Heart right ventricle (tissue), 16 donors: ENCODE data around the gene PRKD1. TPM values are rescaled to one million over a fixed set of nuclear protein-coding genes. Genes with fewer than 3 reads are reported as not detected.

Experiments
- ATAC-seq, 8 donors: fragments of 200-7000 bp; cut with Tn5 transposase; one replicate each; pipeline ENCODE4 v1.9.1; 2020; ENCODE audit warnings: mild to moderate bottlenecking in 8 of 8, moderate library complexity in 8 of 8, moderate number of reproducible peaks in 1 of 8
- DNase-seq, 2 donors: peaks; one replicate each; pipeline ENCODE4 v3.0.0-alpha.2; 2020
- H3K27ac ChIP-seq, 10 donors: fragments of 200-600 bp; sonication (generic) in 2 of 10; one replicate each; pipeline versions ENCODE4 v1.5.0 to v1.8.0; 2020 to 2022; ENCODE audit warnings: mild to moderate bottlenecking in 3 of 10
- H3K27me3 ChIP-seq, 7 donors: fragments of 200-600 bp; one replicate each; pipeline ENCODE4 v1.8.0; 2021 to 2022; ENCODE audit warnings: mild to moderate bottlenecking in 2 of 7
- H3K36me3 ChIP-seq, 9 donors: fragments of 200-600 bp; sonication (generic) in 1 of 9; one replicate each; pipeline versions ENCODE4 v1.5.0 to v1.8.0; 2020 to 2022; ENCODE audit warnings: mild to moderate bottlenecking in 2 of 9
- H3K4me1 ChIP-seq, 9 donors: fragments of 200-600 bp; sonication (generic) in 1 of 9; one replicate each; pipeline versions ENCODE4 v1.5.0 to v1.8.0; 2020 to 2022; ENCODE audit warnings: mild to moderate bottlenecking in 4 of 9
- H3K4me3 ChIP-seq, 10 donors: fragments of 200-600 bp; sonication (generic) in 2 of 10; one replicate each; pipeline versions ENCODE4 v1.5.0 to v1.8.0; 2020 to 2022; ENCODE audit warnings: mild to moderate bottlenecking in 7 of 10, moderate library complexity in 2 of 10
- H3K9me3 ChIP-seq, 11 donors: fragments of 200-600 bp in 10 of 11; sonication (generic) in 2 of 11; one replicate each; pipeline versions ENCODE4 v1.5.0 to v1.8.0; 2013 to 2022; ENCODE audit warnings: mild to moderate bottlenecking in 2 of 11, control low read depth in 1 of 11, moderate library complexity in 1 of 11
- CTCF ChIP-seq, 9 donors: fragments of 200-600 bp; sonication (generic) in 2 of 9; IDR thresholded peaks; one replicate each; pipeline versions ENCODE4 v1.5.0 to v1.8.0; 2021 to 2022; ENCODE audit warnings: antibody characterized with exemption in 9 of 9, mild to moderate bottlenecking in 5 of 9, moderate library complexity in 1 of 9
- WGBS, 2 donors: extraction: QIAGEN DNeasy Blood & Tissue Kit; methylation state at CpG; one replicate each; pipeline ENCODE4 v1.1.7; 2013; ENCODE audit warnings: inconsistent platforms in 1 of 2; 5-methylcytosine and 5-hydroxymethylcytosine counted together
- intact Hi-C, 10 donors: fragments of 100-400 bp; cut with DNase I; formaldehyde crosslinking; loops; one replicate each; pipeline versions ENCODE4 v1.11.1 to v1.14.2; 2022
- polyA plus RNA-seq, 2 donors: library from polyadenylated mRNA; stranded (reverse); fragments of 200-250 nt; gene quantifications; one replicate each; pipeline ENCODE4 v1.2.3, GENCODE V29; 2013
- total RNA-seq, 10 donors: library from RNA; stranded (reverse); fragmentation: NEBNext Ultra II Directional in 3 of 10; extraction: Animal tissue kit (Norgen Biotek cat#: 25700) in 3 of 10; gene quantifications; one replicate each; pipeline versions ENCODE4 v1.2.1 to v1.2.4, GENCODE V29; 2021 to 2023
- donor health status: Arrhythmogenic right ventricular cardiomyopathy.
- donor health status: ischemic (EF 13 %, LVEDD 7.1; RV severe dilation, severe dysfunction).
- donor health status: healthy with polysubstance abuse.
- donor health status: DM: no; HTN: yes; CAD: no.
- donor health status: DM: no; HTN: no; CAD: no.
- donor health status: ischemic (EF 25% LVEDD 6.9; RV normal size, moderate dysfunction).
- donor health status: ischemic (EF 25% LVEDD 5.7; RV mildly dilated, moderate dysfunction).
- donor health status: healthy.
- donor health status: DM: yes; HTN: yes; CAD: no.
- donor health status: Ischemic cardiomyopathy.
- donor health status: ischemic (EF 35%, LVEDD 5.7; RV mildly dilated, moderate dysfunction).
- donor health status: nonischemic (EF 11% LVEDD 7.7; RV severe dilation, severe dysfunction).
- donor health status: DM: yes; HTN: yes; CAD: no.
- donor health status: PGD.
- donor health status: ischemic (EF 29% LVEDD 5.4; RV normal size, mild dysfunction).
- donor health status: nonischemic (EF 23%, LVEDD 6.1; RV moderate dilation, normal function).

The PRKD1 gene
- total and polyA plus RNA-seq, 12 donors: 1.7 to 4.3 (median 2.5) TPM

DNA sequence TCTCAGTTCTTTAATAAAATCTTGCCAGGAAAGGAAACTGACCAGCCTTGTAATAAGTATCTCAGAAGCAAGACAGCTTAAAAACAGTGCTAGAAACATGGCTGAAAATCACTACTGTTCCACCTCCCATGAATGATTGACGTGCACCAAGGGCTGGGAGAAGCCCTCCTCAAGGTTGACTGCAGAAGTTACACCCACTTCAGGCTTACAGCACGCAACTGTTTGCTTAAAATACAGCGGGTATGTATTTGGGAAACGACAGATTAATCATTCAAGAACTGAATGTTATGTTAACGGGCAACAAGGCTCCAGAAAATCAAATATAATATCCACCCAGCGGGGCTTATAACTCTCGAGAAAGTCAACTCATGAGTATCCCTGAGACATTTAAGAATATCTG is 22.1 kb downstream of the PRKD1 start:
- WGBS, 2 donors: 89 to 97% methylated on average over 7 of the region's 7 CpGs
- H3K4me1 ChIP-seq: peaks cover 0 to 17% (median 3%) of the 10 kb centered on the region in 9 donors
- no peak for ATAC-seq
- peaks cover 0 to 14% (median 0%) of the 10 kb centered on the region in 11 donors for H3K9me3 ChIP-seq
- H3K27me3 ChIP-seq: no peaks in the 10 kb centered on the region
- DNase-seq: no peak
- no peak overlapping the region for H3K4me3 ChIP-seq
- no peak for TF ChIP-seq CTCF (IDR thresholded peaks at IDR 0.05)
- intact Hi-C loops: no loop called here
- no peaks in the 10 kb centered on the region for H3K36me3 ChIP-seq
- no peak overlapping the region for H3K27ac ChIP-seq

GRCh38 chr14:29900609-29901350 is 26.9 kb downstream of the PRKD1 start:
- Histone ChIP-seq H3K4me1 (peaks cover 0 to 2% (median 0%) of the 10 kb centered on the region in 9 donors), H3K36me3 (no peaks in the 10 kb centered on the region), H3K27ac (no peak overlapping the region), H3K9me3 (peaks cover 0 to 7% (median 0%) of the 10 kb centered on the region in 11 donors), H3K27me3 (no peaks in the 10 kb centered on the region), H3K4me3 (no peak overlapping the region)
- intact Hi-C loops: no loop called here
- WGBS, 2 donors: 94 to 96% methylated on average over 4 of the region's 4 CpGs
- ATAC-seq (no peak), DNase-seq (no peak)
- no peak for TF ChIP-seq CTCF (IDR thresholded peaks at IDR 0.05)

- WGBS, 2 donors: 72 to 76% methylated on average over 2 of the region's 2 CpGs
- intact Hi-C loops: no loop called here
- Histone ChIP-seq H3K4me3 (no peak overlapping the region), H3K4me1 (peaks cover 0 to 10% (median 0%) of the 10 kb centered on the region in 9 donors), H3K36me3 (no peaks in the 10 kb centered on the region), H3K27ac (no peak overlapping the region), H3K9me3 (peaks cover 0 to 7% (median 0%) of the 10 kb centered on the region in 11 donors), H3K27me3 (no peaks in the 10 kb centered on the region)
- TF ChIP-seq CTCF (IDR thresholded peaks at IDR 0.05): no peak
- DNase-seq (no peak), ATAC-seq (no peak)
These were observed 29.2 kb downstream of the PRKD1 start for GRCh38 chr14:29898470-29898869.

DNA sequence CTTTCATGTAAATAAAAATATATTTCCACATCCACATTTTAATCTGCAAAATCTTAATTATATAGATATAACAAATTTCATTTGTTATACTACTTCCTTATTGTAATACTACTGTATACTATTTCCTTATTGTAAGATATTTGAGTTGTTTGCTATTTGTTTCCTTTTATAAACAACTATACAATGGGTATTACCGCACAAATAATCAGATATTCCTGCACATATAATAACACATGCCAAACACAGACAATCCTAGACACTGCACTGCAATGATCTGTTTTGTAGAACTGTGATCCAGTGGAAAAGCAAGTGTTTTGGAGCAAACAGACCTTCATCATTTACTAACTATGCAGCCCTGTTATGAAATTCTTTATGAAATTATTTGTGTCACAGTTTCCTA is 30.5 kb downstream of the PRKD1 start:
- Histone ChIP-seq H3K27me3 (no peaks in the 10 kb centered on the region), H3K4me1 (peaks cover 0 to 10% (median 0%) of the 10 kb centered on the region in 9 donors), H3K9me3 (peaks cover 0 to 7% (median 0%) of the 10 kb centered on the region in 11 donors), H3K27ac (no peak overlapping the region), H3K4me3 (no peak overlapping the region), H3K36me3 (no peaks in the 10 kb centered on the region)
- intact Hi-C loops: no loop called here
- ATAC-seq (no peak), DNase-seq (no peak)
- 90 to 92% methylated on average over 1 of the region's 1 CpG for WGBS, 2 donors
- TF ChIP-seq CTCF (IDR thresholded peaks at IDR 0.05): no peak
